Measurements from ENCODE around the gene APOBEC4.

The APOBEC4 gene

GRCh38 chr1:183652547-183653461, at the start of gene APOBEC4:
APOBEC4 (minus strand) TSS chr1:183653316; CDS start chr1:183648781, 4,535 bp downstream.
- Histone ChIP-seq H3K4me1 (ENCODE audit: control insufficient read depth, insufficient read depth, low read length) (peaks cover 8% of the 10 kb centered on the region), H3K9me3 (ENCODE audit: control insufficient read depth in 2 of 2, low read length in 2 of 2) (no peaks in the 10 kb centered on the region), H3K27ac (ENCODE audit: low read length) (no peak within 1 kb of the TSS), H3K36me3 (ENCODE audit: control insufficient read depth in 2 of 2, insufficient read depth in 2 of 2, low read length in 2 of 2) (no peaks in the 10 kb centered on the region), H3K27me3 (ENCODE audit: control insufficient read depth in 1 of 2, insufficient read depth in 2 of 2, low read length in 2 of 2) (no peaks in the 10 kb centered on the region), H3K9ac (ENCODE audit: low read length in 2 of 2) (no peak within 1 kb of the TSS), H3K4me3 (ENCODE audit: low read length in 2 of 2) (no peak within 1 kb of the TSS)

GRCh38 chr1:183702813-183703198, 49.7 kb upstream of the APOBEC4 start:
- Histone ChIP-seq H3K4me1 (ENCODE audit: control insufficient read depth, insufficient read depth, low read length) (no peaks in the 10 kb centered on the region), H3K9ac (ENCODE audit: low read length in 2 of 2) (no peak overlapping the region), H3K27ac (ENCODE audit: low read length) (no peak overlapping the region), H3K27me3 (ENCODE audit: control insufficient read depth in 1 of 2, insufficient read depth in 2 of 2, low read length in 2 of 2) (no peaks in the 10 kb centered on the region), H3K36me3 (ENCODE audit: control insufficient read depth in 2 of 2, insufficient read depth in 2 of 2, low read length in 2 of 2) (no peaks in the 10 kb centered on the region), H3K4me3 (ENCODE audit: low read length in 2 of 2) (no peak overlapping the region), H3K9me3 (ENCODE audit: control insufficient read depth in 2 of 2, low read length in 2 of 2) (no peaks in the 10 kb centered on the region)

GRCh38 chr1:183702087-183702812, 49.1 kb upstream of the APOBEC4 start:
- no peaks in the 10 kb centered on the region for H3K4me1 ChIP-seq (ENCODE audit: control insufficient read depth, insufficient read depth, low read length)
- H3K27ac ChIP-seq (ENCODE audit: low read length): no peak overlapping the region
- H3K36me3 ChIP-seq (ENCODE audit: control insufficient read depth in 2 of 2, insufficient read depth in 2 of 2, low read length in 2 of 2): no peaks in the 10 kb centered on the region
- no peaks in the 10 kb centered on the region for H3K9me3 ChIP-seq (ENCODE audit: control insufficient read depth in 2 of 2, low read length in 2 of 2)
- H3K9ac ChIP-seq (ENCODE audit: low read length in 2 of 2): no peak overlapping the region
- H3K27me3 ChIP-seq (ENCODE audit: control insufficient read depth in 1 of 2, insufficient read depth in 2 of 2, low read length in 2 of 2): no peaks in the 10 kb centered on the region
- no peak overlapping the region for H3K4me3 ChIP-seq (ENCODE audit: low read length in 2 of 2)

- H3K36me3 ChIP-seq (ENCODE audit: control insufficient read depth in 2 of 2, insufficient read depth in 2 of 2, low read length in 2 of 2): no peaks in the 10 kb centered on the region
- H3K27ac ChIP-seq (ENCODE audit: low read length): no peak overlapping the region
- no peak overlapping the region for H3K9ac ChIP-seq (ENCODE audit: low read length in 2 of 2)
- H3K27me3 ChIP-seq (ENCODE audit: control insufficient read depth in 1 of 2, insufficient read depth in 2 of 2, low read length in 2 of 2): no peaks in the 10 kb centered on the region
- H3K4me1 ChIP-seq (ENCODE audit: control insufficient read depth, insufficient read depth, low read length): no peaks in the 10 kb centered on the region
- no peak overlapping the region for H3K4me3 ChIP-seq (ENCODE audit: low read length in 2 of 2)
- no peaks in the 10 kb centered on the region for H3K9me3 ChIP-seq (ENCODE audit: control insufficient read depth in 2 of 2, low read length in 2 of 2)
These were observed 46.6 kb upstream of the APOBEC4 start for GRCh38 chr1:183699616-183700160.

GRCh38 chr1:183697814-183698590, 44.9 kb upstream of the APOBEC4 start:
- peaks cover 2% of the 10 kb centered on the region for H3K4me1 ChIP-seq (ENCODE audit: control insufficient read depth, insufficient read depth, low read length)
- no peak overlapping the region for H3K27ac ChIP-seq (ENCODE audit: low read length)
- no peaks in the 10 kb centered on the region for H3K9me3 ChIP-seq (ENCODE audit: control insufficient read depth in 2 of 2, low read length in 2 of 2)

GRCh38 chr1:183696981-183697380, 43.9 kb upstream of the APOBEC4 start:
- H3K27me3 ChIP-seq (ENCODE audit: control insufficient read depth in 1 of 2, insufficient read depth in 2 of 2, low read length in 2 of 2): no peaks in the 10 kb centered on the region
- no peaks in the 10 kb centered on the region for H3K36me3 ChIP-seq (ENCODE audit: control insufficient read depth in 2 of 2, insufficient read depth in 2 of 2, low read length in 2 of 2)
- no peak overlapping the region for H3K9ac ChIP-seq (ENCODE audit: low read length in 2 of 2)
- peaks cover 2% of the 10 kb centered on the region for H3K4me1 ChIP-seq (ENCODE audit: control insufficient read depth, insufficient read depth, low read length)
- no peak overlapping the region for H3K27ac ChIP-seq (ENCODE audit: low read length)
- H3K9me3 ChIP-seq (ENCODE audit: control insufficient read depth in 2 of 2, low read length in 2 of 2): no peaks in the 10 kb centered on the region
- H3K4me3 ChIP-seq (ENCODE audit: low read length in 2 of 2): no peak overlapping the region

More at GRCh38 chr1:183697814-183698590, 44.9 kb upstream of the APOBEC4 start:
- H3K4me3 ChIP-seq (ENCODE audit: low read length in 2 of 2): no peak overlapping the region
- H3K36me3 ChIP-seq (ENCODE audit: control insufficient read depth in 2 of 2, insufficient read depth in 2 of 2, low read length in 2 of 2): no peaks in the 10 kb centered on the region
- H3K9ac ChIP-seq (ENCODE audit: low read length in 2 of 2): no peak overlapping the region
- no peaks in the 10 kb centered on the region for H3K27me3 ChIP-seq (ENCODE audit: control insufficient read depth in 1 of 2, insufficient read depth in 2 of 2, low read length in 2 of 2)

GRCh38 chr1:183694755-183695154, 41.6 kb upstream of the APOBEC4 start:
- Histone ChIP-seq H3K27ac (ENCODE audit: low read length) (no peak overlapping the region), H3K4me3 (ENCODE audit: low read length in 2 of 2) (no peak overlapping the region), H3K9me3 (ENCODE audit: control insufficient read depth in 2 of 2, low read length in 2 of 2) (no peaks in the 10 kb centered on the region), H3K9ac (ENCODE audit: low read length in 2 of 2) (no peak overlapping the region), H3K27me3 (ENCODE audit: control insufficient read depth in 1 of 2, insufficient read depth in 2 of 2, low read length in 2 of 2) (no peaks in the 10 kb centered on the region), H3K36me3 (ENCODE audit: control insufficient read depth in 2 of 2, insufficient read depth in 2 of 2, low read length in 2 of 2) (no peaks in the 10 kb centered on the region), H3K4me1 (ENCODE audit: control insufficient read depth, insufficient read depth, low read length) (peaks cover 2% of the 10 kb centered on the region)

GRCh38 chr1:183694066-183694465, 41.0 kb upstream of the APOBEC4 start:
- H3K4me1 ChIP-seq (ENCODE audit: control insufficient read depth, insufficient read depth, low read length): peaks cover 2% of the 10 kb centered on the region

GRCh38 chr1:183693521-183693920, 40.4 kb upstream of the APOBEC4 start:
- no peaks in the 10 kb centered on the region for H3K9me3 ChIP-seq (ENCODE audit: control insufficient read depth in 2 of 2, low read length in 2 of 2)
- H3K9ac ChIP-seq (ENCODE audit: low read length in 2 of 2): no peak overlapping the region
- H3K27me3 ChIP-seq (ENCODE audit: control insufficient read depth in 1 of 2, insufficient read depth in 2 of 2, low read length in 2 of 2): no peaks in the 10 kb centered on the region
- H3K4me1 ChIP-seq (ENCODE audit: control insufficient read depth, insufficient read depth, low read length): peaks cover 2% of the 10 kb centered on the region
- H3K27ac ChIP-seq (ENCODE audit: low read length): no peak overlapping the region
- H3K4me3 ChIP-seq (ENCODE audit: low read length in 2 of 2): no peak overlapping the region
- no peaks in the 10 kb centered on the region for H3K36me3 ChIP-seq (ENCODE audit: control insufficient read depth in 2 of 2, insufficient read depth in 2 of 2, low read length in 2 of 2)

More at GRCh38 chr1:183694066-183694465, 41.0 kb upstream of the APOBEC4 start:
- H3K27ac ChIP-seq (ENCODE audit: low read length): no peak overlapping the region
- no peak overlapping the region for H3K9ac ChIP-seq (ENCODE audit: low read length in 2 of 2)
- no peaks in the 10 kb centered on the region for H3K36me3 ChIP-seq (ENCODE audit: control insufficient read depth in 2 of 2, insufficient read depth in 2 of 2, low read length in 2 of 2)
- H3K9me3 ChIP-seq (ENCODE audit: control insufficient read depth in 2 of 2, low read length in 2 of 2): no peaks in the 10 kb centered on the region
- H3K27me3 ChIP-seq (ENCODE audit: control insufficient read depth in 1 of 2, insufficient read depth in 2 of 2, low read length in 2 of 2): no peaks in the 10 kb centered on the region
- H3K4me3 ChIP-seq (ENCODE audit: low read length in 2 of 2): no peak overlapping the region

- Histone ChIP-seq H3K4me3 (ENCODE audit: low read length in 2 of 2) (no peak overlapping the region), H3K9me3 (ENCODE audit: control insufficient read depth in 2 of 2, low read length in 2 of 2) (no peaks in the 10 kb centered on the region), H3K36me3 (ENCODE audit: control insufficient read depth in 2 of 2, insufficient read depth in 2 of 2, low read length in 2 of 2) (no peaks in the 10 kb centered on the region), H3K27ac (ENCODE audit: low read length) (no peak overlapping the region), H3K9ac (ENCODE audit: low read length in 2 of 2) (no peak overlapping the region), H3K4me1 (ENCODE audit: control insufficient read depth, insufficient read depth, low read length) (peaks cover 2% of the 10 kb centered on the region), H3K27me3 (ENCODE audit: control insufficient read depth in 1 of 2, insufficient read depth in 2 of 2, low read length in 2 of 2) (no peaks in the 10 kb centered on the region)
These were observed 36.7 kb upstream of the APOBEC4 start for GRCh38 chr1:183689762-183690204.
